Ishikawa (cell line): ENCODE measurements around the gene KRT71.

Experiments
- EP300 ChIP-seq: IDR thresholded peaks from 2 replicates; pipeline ENCODE4 v1.6.1; 2012; ENCODE audit warnings: borderline replicate concordance
- MAX ChIP-seq: IDR thresholded peaks from 2 replicates; pipeline ENCODE4 v1.6.1; 2012
- TAF1 ChIP-seq: IDR thresholded peaks from 2 replicates; pipeline ENCODE4 v1.6.1; 2012; ENCODE audit warnings: low read depth, mild to moderate bottlenecking

- TF ChIP-seq MAX (no peak), EP300 (no peak), TAF1 (no peak)
Observed at GRCh38 chr12:52540531-52540930, 12.4 kb downstream of the KRT71 start.
